Ishikawa (cell line): Measurements from ENCODE around the gene GSTA2.
"Not testable (repeated sequence)": the region's sequence is repeated elsewhere in the genome, so short reads cannot be mapped to it uniquely, and the experiment has no call there.

Experiments used
- CEBPB ChIP-seq: IDR thresholded peaks from 2 replicates; pipeline ENCODE4 v1.6.1; 2012
- CREB1 ChIP-seq: IDR thresholded peaks from 2 replicates; pipeline ENCODE4 v1.6.1; 2012; ENCODE audit warnings: low read depth
- EGR1 ChIP-seq: IDR thresholded peaks from 2 replicates; pipeline ENCODE4 v1.6.1; 2012
- EP300 ChIP-seq: IDR thresholded peaks from 2 replicates; pipeline ENCODE4 v1.6.1; 2012; ENCODE audit warnings: borderline replicate concordance
- FOXM1 ChIP-seq: IDR thresholded peaks from 2 replicates; pipeline ENCODE4 v1.6.1; 2012; ENCODE audit warnings: low read depth, borderline replicate concordance
- NFIC ChIP-seq: IDR thresholded peaks from 2 replicates; pipeline ENCODE4 v1.6.1; 2012
- RAD21 ChIP-seq: IDR thresholded peaks from 2 replicates; pipeline ENCODE4 v1.6.1; 2012; ENCODE audit warnings: low read depth
- REST ChIP-seq: IDR thresholded peaks from 2 replicates; pipeline ENCODE4 v1.6.1; 2012; ENCODE audit warnings: low read depth, mild to moderate bottlenecking
- TAF1 ChIP-seq: IDR thresholded peaks from 2 replicates; pipeline ENCODE4 v1.6.1; 2012; ENCODE audit warnings: low read depth, mild to moderate bottlenecking
- TCF12 ChIP-seq: IDR thresholded peaks from 2 replicates; pipeline ENCODE4 v1.6.1; 2012; ENCODE audit warnings: low read depth
- TEAD4 ChIP-seq: IDR thresholded peaks from 2 replicates; pipeline ENCODE4 v1.6.1; 2012
- USF1 ChIP-seq: IDR thresholded peaks from 2 replicates; pipeline ENCODE4 v1.6.1; 2012
- YY1 ChIP-seq: IDR thresholded peaks from 2 replicates; pipeline ENCODE4 v1.6.1; 2012; ENCODE audit warnings: low read depth
- ZBTB7A ChIP-seq: IDR thresholded peaks from 2 replicates; pipeline ENCODE4 v1.6.1; 2012; ENCODE audit warnings: low read depth

GSTA2 gene

GRCh38 chr6:52763322-52763916 is at the start of gene GSTA2:
Gene GSTA2, minus strand, starts transcription at chr6:52763475. Its CDS starts 5,528 bp downstream, at chr6:52757947.
- TF ChIP-seq RAD21: peak; percentile 35; the same call in 1 of the 2 replicates

- TF ChIP-seq ZBTB7A (no peak), YY1 (no peak), REST (no peak), CEBPB (no peak), EGR1 (no peak), FOXM1 (no peak), USF1 (no peak), NFIC (no peak), RAD21 (no peak), TEAD4 (no peak), TAF1 (no peak), EP300 (no peak), CREB1 (no peak)
Observed at GRCh38 chr6:52808660-52809059, 45.4 kb upstream of the GSTA2 start.

- TF ChIP-seq RAD21, USF1, YY1: not testable (repeated sequence)
Observed at GRCh38 chr6:52803668-52804255, 40.5 kb upstream of the GSTA2 start, which contains the start of gene GSTA1. Gene GSTA1, minus strand, starts transcription at chr6:52803816. Its CDS starts 4,549 bp downstream, at chr6:52799267.

- TF ChIP-seq EP300 (no peak), USF1 (no peak), CEBPB (no peak)
Observed at GRCh38 chr6:52802806-52803205, 39.5 kb upstream of the GSTA2 start.

- TF ChIP-seq FOXM1 (no peak), REST (no peak), TAF1 (no peak), NFIC (no peak), EGR1 (no peak), CEBPB (no peak), TEAD4 (no peak), YY1 (no peak), ZBTB7A (no peak)
Observed at GRCh38 chr6:52801188-52801841, 38.0 kb upstream of the GSTA2 start.

GRCh38 chr6:52799272-52799671 is 36.0 kb upstream of the GSTA2 start:
- TF ChIP-seq NFIC: peak; percentile 34; the same call in 1 of the 2 replicates
- peak; percentile 44; the same call in 1 of the 2 replicates for TF ChIP-seq TEAD4

- TF ChIP-seq EGR1 (no peak), CEBPB (no peak), TCF12 (no peak), CREB1 (no peak), YY1 (no peak), NFIC (no peak), TEAD4 (no peak), TAF1 (no peak), ZBTB7A (no peak), USF1 (no peak), RAD21 (no peak)
Observed at GRCh38 chr6:52790861-52791260, 27.6 kb upstream of the GSTA2 start.
